HG02981 (cell line): ENCODE results near the gene MTA3.

Source experiments
- ATAC-seq: cut with Tn5 transposase; IDR thresholded peaks from one replicate; pipeline ENCODE4 v1.9.1; 2021; ENCODE audit warnings: mild to moderate bottlenecking, moderate library complexity; ENCODE audit not compliant: unreplicated experiment

Gene MTA3

DNA sequence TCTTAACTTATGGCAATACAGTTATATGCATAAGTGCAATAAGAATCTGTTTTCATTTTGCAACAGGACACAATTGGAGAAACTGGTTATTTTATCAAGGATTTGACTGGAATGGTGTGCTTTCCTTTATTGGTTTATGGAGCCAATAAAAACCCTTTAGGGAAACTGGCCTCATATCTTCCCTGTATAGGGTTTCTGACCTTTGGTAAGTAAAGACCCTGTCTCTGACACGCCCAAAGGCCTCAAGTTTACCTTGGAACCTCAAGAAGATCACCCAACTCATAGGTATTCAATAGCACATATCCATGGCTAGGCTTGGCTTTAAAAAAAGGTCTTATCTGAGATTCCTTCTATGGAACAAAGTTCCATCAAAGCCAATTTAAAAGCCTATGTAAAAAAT is 212.7 kb downstream of the MTA3 start:
- ATAC-seq = no peak

DNA sequence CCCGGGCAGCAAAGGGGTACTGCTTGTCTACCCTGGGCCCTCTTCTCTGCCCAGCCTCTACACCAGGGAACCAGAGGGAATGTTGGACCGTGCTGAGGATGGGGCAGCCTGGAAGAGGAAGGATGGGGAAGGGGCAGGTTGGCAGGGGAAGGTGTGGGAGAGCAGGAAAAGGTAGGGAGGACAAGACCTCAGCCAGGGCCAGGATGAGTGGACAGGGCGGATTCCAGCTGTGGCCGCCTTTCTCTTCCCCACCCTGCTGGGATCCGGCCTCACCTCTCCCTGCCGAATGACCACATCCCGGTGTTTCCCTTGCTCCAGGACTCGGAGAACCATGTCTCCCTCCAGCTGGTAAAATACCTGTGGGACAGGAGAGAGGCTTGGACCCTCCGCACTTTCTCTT is 215.1 kb downstream of the MTA3 start:
- no peak for ATAC-seq

DNA sequence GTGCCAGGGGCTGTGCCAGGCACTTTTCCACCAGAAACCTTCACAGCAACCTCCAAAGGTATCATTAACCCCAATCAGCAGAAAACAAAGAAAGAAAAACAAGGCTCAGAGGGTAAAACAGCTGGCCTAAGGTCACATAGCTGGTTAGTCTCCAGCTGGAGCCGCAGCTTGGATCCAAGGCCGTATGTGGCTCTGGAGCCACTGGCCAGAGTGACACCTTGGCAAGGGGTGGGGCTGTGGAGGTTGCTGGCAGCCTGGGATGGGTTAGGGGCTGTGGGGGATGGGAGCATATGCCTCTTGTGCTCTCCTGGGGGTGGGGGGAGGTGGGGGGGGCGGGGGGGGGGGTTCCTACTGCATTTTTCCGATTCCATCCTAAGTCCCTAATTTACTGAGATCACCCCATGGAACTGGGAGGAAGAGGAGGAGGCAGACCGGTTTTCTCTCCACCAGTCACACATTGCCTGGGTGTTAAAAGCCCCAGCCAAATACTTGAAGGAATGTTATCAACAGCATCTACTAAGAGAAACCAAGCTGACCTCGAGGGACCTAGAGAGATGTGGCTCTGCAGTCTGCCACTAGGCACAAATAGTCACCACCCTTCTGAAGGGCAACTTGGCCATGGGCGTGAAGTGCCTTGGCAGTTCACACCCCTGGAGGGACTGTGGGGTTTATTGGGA is 215.9 kb downstream of the MTA3 start:
- no peak for ATAC-seq

DNA sequence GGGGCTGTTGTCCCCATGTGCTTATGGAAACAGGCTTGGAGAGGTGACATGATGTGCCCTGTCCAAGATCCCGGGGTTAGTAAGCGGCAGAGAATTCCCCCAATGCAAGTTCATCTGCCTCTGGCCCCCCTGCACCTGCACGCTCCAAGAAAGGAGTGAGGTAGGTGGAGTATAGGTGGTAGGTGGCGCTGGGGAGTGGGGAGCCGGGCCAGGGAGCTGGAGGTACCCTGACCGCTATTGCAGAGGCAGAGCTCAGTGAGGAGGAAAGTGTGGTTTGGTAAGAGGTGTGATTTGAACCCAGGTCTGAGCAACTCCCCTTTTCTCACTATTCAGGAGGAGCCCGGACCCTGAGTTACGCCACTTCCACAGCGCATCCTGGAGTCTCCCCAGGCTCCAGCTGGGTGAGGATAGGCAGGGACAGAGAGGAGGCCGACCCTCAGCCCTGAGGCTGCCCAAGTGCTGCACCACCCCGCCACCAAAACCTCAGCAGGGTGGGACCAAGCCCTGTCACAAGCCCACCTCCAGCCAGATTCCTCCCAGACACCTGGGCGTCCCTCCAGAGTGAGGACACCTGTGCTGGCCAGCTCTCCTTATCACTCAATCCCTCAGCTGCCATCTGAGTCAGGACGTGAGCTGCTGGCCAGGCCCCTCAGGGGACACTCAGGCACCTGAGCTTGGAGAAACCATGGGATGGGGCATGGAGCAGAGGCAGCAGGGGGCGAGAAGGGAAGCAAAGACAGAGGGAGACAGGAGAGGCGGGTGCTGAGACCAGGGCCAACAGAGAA is 218.3 kb downstream of the MTA3 start:
- no peak for ATAC-seq

DNA sequence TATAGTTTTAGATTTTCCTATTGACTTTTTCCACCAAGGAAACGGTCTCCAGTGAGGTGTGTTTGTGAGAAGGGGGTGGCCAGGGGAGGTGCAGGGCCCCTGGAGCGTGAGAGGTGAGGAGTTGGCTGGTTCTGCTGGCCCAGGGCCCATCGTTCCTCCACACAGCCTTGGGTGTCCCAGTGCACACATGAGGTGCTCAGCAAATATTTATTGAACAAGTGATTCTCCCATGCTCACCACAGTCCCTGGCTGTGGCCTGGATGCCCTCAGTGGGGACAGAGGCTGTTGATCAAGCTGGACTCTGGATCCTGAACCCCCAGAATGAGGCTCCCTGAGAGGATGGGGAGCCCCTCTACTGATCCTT is 219.0 kb downstream of the MTA3 start:
- no peak for ATAC-seq

DNA sequence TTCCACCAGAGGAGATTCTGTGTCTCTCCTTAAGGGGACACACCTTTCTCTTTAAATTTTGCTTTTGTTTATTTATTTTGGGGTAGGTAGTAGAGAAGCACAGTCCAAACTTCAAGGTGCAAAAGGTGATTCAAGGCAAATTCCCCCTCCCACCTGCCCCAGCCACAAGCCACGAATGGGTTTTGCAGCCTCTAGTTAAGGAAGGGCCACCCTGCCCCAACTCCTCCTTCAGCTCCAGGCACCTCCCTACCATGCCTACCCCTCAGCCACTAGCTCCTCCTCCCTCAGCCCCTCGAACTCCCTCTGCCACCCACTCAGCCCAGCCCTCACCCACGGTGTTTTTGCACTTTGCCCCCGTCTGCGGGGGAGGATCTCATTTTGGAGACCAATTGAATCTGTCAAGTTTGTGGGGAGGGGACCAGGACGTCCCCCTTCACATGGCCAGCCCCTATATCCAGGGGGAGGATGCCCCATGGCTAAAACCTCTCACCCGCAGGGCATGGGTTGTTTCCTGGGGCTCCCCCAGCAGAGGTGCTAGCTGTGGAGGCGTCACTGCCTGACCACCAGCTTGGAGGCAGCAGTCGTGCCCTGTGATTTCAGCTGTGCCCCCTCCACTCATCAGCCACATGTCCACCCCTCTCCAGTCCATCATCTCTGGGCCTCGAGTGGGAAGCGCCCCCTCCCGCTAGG is 219.5 kb downstream of the MTA3 start:
- ATAC-seq = no peak

DNA sequence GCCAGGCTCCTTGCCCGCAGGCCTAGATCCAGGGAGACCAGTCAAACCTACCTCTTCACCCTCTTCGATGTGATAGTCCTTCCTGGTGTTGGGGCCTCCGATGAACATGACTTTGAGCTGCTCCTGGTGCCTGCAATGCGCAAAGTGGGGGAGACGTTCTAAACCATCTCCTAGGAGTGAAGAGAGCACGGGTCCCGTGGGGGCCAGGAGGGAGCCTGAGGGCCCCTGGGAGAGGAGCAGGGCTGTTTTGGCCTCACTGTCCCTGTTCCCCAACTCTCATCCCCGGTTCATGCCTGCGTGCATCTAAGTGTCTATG is 220.0 kb downstream of the MTA3 start:
- no peak for ATAC-seq

DNA sequence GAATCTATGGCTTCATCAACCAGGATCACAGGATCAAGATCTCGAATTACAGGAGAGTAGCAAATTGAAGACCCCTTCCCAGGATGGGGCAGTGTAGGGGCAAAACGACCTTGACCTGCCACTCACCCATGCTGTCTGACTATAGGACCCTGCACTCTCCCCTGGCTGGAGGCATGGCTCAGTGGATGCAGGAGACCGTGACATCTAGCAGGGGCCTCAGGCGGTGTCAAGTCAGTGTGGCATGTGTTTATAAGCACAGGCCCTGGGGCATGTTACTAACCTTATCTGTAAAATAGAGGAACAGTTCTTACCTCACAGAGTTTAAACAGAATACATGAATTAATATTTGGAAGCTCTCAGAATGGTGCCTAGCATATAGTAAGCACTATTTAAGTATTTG is 220.4 kb downstream of the MTA3 start:
- no peak for ATAC-seq

DNA sequence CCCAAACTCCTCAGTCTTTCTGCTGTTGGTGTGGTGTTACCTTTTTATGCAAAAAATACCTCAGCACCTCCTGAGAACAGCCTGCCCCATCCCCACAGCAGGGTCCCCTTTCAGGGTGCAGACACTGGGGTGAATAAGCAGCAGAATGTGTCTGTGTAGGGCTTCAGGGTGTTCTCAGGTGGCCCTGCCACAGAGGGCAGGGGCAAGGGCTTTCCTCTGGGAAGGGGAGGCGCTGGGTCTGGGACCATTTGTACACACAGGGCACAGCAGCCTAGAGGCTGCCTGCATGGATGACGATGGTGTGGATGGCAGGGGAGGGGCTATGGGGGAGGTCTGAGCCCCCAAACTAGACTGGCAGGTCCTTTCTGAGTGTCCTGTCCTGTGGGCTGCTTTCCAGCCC is 221.3 kb downstream of the MTA3 start:
- no peak for ATAC-seq

DNA sequence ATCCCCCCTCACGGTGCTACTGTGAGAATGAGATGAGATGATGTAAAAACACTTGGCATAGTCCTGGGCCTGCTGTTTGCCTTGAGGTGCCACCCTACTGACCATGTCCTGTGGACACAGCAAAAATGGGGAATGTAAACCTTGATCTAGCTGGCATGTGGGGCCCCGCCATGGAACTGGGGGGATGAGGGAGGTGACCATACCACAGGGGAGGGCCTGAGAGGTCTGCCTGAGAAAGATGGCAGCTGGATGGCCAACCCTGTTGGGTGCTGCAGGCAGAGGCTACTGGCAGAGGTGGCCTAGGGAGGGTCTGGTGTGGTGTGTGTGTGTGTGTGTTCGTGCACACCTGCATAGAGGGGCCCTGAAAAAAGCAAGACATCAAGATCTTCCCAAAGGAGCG is 223.2 kb downstream of the MTA3 start:
- no peak for ATAC-seq

DNA sequence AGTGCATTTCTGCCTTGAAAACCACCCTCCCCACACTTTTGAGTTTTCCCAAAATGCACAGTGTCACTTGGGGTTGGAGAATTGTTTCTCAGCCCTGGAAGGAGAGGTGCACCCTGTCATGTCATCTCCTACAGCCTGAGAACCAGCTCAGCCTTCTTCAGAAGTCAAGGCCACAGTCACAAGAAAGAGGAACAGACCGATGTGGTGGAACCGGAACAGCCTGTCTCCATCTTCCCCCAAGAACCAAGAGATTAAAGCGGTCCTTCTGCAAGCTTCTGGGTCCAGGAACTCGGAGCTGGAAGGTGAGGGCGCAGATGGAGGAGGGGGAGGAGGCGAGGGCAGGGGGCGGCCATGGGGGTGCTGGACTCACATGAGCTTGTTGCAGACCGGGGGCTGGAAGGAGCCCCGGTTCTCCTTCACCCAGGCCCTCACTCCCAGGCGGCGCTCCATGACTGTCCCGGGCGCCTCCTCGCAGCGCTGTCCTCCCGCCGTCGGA is 223.7 kb downstream of the MTA3 start:
- ATAC-seq = no peak

DNA sequence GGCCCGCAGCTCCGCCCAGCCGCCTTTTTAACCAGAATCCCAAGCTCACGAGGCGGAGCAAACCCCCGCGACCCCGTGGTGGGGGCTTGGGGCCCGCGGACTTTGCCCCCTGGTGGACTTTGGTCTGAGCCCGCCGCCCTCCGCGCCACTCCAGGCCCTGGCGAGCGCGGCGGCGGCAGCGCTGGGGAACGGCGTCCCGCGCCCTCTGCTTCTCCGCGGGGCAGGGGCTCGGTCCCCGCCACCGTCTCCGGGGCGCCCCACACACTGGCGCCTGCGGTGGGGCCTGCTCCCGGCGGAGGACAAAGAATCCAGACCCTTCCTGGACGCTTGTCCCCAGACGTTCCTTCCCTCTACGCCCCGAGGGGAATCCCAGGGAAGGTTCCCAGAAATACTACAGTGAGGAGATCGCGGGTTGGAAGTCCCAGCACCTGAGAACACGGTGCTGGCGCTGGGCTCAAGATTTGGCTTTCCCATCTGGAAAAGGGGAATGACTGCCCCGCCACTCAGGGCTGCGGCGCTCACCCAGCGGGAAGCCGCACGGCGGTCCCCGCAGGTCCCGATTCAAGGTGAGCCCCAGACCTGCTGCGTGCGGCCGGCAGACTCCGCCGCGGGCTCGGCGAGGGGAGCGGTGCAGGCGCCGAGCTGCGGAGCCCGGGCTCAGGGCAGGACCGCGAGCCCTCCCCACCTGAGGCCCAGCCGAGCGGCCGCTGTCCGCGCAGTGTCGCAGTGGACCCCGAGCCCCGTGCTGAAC is 224.3 kb downstream of the MTA3 start, which contains the start of gene HAAO:
TSS of gene HAAO (minus strand) at position 1 of the 751 bp plus-strand sequence. CDS start 47 bp downstream, outside the sequence.
- no peak for ATAC-seq

DNA sequence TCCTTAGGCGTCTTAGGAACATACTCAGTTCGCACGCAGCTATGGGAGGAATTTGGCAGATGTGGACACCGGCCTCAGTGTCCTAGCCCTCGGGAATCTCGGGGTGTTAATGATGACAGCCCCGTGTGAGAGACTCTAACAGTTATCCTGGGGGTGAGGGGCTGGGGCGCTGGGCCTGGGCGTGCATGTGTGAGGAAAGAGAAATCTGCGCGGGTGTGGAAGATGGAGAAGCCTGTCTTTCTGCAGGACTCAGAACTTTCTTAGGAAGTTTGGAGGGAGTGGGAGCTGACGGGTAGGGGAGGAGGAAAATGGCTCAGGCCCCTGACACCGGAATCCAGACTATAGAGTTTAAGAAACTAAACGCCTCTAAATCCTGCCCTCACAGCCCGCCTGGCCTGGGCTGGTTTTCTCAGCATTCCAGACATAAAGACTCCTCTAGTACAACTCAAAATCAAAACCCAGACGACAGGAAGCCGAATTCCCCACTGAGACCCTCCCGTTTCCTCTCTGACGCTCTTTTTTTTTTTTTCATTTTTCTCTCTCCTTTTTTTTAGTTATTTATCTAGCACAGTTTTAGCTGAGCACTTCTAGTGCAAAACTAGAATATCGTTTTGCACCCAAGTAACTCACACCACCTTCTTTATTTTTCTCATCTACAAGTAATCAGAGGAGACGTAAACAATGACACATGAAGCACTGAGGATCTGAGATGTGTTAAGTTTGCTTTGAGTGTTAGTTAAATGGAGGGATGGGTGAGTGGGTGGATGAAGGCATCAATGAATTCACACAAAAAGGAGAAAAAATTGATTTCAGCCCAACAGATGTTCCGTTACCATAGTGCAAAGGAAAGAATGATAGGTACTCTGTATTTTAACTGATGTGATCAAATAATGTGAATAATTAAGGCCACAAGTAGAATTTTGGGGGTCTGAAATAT is 225.2 kb downstream of the MTA3 start:
- ATAC-seq = no peak

DNA sequence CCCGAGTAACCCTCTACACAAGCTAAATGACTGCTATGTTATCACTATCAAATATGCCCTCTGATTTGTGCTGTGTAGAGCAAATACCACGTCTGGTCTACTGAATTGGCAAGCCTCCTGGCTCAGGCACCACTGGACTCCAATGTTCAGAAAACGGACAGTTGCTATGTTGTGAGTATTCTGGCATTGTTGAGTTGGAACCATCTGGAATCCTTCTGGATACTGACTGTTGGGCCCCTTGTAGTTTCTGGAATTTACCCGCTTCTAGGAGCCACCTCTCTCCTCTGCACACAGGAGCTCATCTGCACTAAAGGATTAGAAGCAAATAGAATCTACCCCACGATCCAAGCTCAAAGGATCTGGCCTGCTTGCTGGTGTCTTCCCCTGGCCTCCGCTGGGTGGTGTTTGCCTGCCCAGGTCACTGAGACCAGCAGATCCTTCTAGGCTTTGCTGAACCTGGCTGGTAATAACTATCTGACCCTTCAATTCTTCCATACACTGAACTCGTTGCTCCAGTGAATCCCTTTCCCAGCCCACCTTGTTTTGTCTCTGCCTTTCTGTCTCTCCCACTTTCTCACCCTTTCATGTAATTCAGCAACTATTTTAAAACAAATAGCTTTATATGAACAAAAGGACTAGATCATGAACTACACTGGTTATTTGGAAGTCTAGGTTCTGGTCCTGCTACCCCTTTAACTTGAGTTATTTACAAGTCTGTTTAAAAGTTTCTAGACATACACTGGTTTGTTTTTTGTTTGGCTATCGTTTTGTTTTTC is 226.0 kb downstream of the MTA3 start:
- ATAC-seq = no peak

DNA sequence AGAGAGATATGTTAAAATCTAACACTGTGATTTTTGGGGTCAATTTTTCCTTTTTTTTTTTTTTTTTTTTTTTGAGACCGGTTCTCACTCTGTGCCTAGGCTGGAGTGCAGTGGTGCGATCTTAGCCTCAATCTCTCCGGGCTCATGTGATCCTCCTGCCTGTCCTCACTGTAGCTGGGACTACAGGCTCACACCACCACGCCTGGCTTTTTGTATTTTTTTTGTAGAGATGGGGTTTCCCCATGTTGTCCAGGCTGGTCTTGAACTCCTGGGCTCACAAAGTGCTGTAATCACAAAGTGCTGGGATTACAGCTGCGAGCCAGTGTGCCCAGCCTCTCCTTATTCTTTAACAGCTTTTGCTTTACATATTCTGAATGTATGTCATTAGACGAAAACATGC is 226.8 kb downstream of the MTA3 start:
- ATAC-seq = no peak

DNA sequence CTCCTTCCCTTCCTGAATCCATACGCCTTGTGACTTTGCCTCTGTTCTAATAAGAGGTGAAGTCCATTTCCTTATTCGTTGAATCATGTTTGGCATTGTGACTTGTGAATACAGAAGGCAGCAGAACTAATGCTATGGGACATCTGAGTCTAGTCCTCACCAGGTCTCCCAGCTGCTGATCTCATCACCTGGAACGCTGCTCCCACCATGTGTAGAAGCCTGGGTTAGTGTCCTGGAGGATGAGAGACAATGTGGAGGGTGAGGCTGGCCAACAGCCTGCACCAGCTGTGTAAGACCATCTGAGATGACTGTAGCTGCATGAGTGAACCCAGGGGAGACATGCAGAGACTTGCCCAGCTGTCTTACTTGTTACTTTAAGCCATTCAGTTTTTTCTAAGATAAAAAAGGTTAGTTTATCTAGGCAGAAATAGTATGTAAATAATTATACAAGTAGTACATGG is 227.4 kb downstream of the MTA3 start:
- peak; percentile 32 for ATAC-seq

DNA sequence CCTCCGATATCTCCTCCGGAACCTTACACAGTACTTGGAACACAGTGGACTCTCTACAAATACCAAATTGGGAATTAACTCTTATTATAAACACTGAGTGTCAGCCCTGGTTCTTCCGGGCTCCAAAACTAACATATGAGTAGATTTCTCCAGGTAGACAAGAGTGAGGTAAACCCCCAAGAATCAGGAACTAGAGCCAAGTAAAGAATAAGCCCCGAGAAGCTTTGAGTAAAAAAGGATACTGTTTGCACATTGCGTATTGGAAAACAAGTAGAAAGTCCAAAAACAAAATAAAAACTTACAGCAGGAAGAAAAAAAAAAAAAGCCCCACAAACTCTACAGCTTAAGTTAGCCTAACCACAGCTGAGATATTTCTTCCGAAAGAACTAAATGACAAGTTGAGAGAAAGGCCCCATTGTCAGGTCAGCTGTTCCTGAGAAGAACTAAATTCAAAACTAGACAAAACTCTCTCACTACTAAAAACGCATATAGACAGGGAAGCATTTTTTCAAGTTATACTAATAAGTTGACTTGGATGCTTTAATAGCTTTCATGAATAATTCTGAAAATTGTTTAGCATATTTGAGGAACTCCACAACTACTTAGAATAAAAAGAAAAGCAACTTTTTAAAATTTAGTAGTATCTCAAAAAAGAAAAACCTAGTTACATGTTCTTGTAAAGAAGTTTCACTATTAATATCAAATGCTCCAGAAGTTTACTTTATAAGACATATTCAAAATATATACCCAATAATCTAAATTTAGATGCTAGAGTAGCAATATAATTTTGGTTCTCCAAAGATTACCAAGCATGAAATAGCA is 228.2 kb downstream of the MTA3 start:
- no peak for ATAC-seq

DNA sequence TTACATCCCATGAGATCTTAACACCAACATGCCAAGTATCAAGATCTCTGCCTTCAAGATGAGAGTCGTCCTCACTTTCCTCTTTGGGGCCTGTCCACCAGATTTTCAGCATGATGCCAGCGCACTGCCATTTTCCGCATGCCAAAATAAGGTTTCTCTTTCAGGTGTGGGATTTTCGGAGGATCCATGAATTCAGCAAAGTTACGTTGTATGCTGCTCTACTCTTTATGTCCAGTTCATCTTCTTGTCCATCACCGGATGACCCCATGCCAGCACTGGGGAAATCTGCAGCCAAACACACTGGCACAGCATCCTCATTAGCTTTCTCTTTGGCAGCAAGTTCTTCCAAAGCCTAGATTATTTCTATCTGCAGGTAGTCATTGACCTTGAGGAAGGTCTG is 228.8 kb downstream of the MTA3 start:
- ATAC-seq = no peak
